ENCODE data around the gene ACTN4. TPM values are rescaled to one million over a fixed set of nuclear protein-coding genes. Genes with fewer than 3 reads are reported as not detected.

The ACTN4 gene
- total RNA-seq, 4 donors from 2014 or later, result 342 to 463 (median 382) TPM

GRCh38 chr19:38699647-38700349, 52.3 kb downstream of the ACTN4 start:
- no peaks in the 10 kb centered on the region for H3K27me3 ChIP-seq
- no peak overlapping the region for H3K4me3 ChIP-seq
- DNase-seq (ENCODE audit: low spot score in 2 of 2), result no peak
- H3K27ac ChIP-seq, result peak overlapping the region in 3 of 4 donors; percentile 71 to 92 (median 86)
- TF ChIP-seq CTCF (IDR thresholded peaks at IDR 0.05) (no peak), POLR2A (IDR thresholded peaks at IDR 0.05) (no peak)
- 76 to 77% methylated on average over 18 of the region's 18 CpGs for WGBS, 2 donors
- peaks cover 0 to 90% (median 71%) of the 10 kb centered on the region in 4 donors for H3K4me1 ChIP-seq
- H3K9me3 ChIP-seq, result no peaks in the 10 kb centered on the region
- H3K36me3 ChIP-seq, result peaks cover 0 to 46% (median 7%) of the 10 kb centered on the region in 3 donors

DNA sequence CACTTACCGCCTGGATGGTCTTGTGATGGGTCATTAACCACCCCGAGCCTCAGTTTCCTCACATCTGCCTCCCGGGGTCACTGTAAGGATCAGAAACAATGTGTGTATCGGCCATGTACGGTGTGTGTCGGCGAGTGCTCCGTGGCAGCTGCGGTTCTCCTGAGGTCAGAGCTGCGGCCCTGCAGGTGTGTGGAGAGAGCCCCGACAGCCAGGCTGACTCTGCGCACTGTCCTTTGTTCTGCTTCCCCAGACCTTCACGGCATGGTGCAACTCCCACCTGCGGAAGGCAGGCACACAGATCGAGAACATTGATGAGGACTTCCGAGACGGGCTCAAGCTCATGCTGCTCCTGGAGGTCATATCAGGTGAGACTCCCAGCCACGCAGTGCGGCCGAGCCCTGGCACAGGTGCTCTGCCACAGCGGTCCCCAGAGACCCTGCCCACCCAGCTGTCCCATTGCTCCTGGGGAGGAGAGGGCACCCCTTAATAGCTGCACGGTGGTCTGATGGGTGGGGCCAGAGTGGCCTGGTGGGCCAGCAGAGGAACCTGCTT, 53.0 kb downstream of the ACTN4 start:
- Histone ChIP-seq H3K4me3 (no peak overlapping the region), H3K27me3 (no peaks in the 10 kb centered on the region), H3K9me3 (no peaks in the 10 kb centered on the region), H3K27ac (peak overlapping the region in 3 of 4 donors; percentile 71 to 92 (median 86)), H3K4me1 (peaks cover 0 to 89% (median 65%) of the 10 kb centered on the region in 4 donors), H3K36me3 (peaks cover 0 to 53% (median 13%) of the 10 kb centered on the region in 3 donors)
- 82 to 88% methylated on average over 19 to 20 of the region's 22 CpGs for WGBS, 2 donors
- no peak for DNase-seq (ENCODE audit: low spot score in 2 of 2)
- TF ChIP-seq POLR2A (IDR thresholded peaks at IDR 0.05) (no peak), CTCF (IDR thresholded peaks at IDR 0.05) (no peak), EP300 (IDR thresholded peaks at IDR 0.05) (no peak)

DNA sequence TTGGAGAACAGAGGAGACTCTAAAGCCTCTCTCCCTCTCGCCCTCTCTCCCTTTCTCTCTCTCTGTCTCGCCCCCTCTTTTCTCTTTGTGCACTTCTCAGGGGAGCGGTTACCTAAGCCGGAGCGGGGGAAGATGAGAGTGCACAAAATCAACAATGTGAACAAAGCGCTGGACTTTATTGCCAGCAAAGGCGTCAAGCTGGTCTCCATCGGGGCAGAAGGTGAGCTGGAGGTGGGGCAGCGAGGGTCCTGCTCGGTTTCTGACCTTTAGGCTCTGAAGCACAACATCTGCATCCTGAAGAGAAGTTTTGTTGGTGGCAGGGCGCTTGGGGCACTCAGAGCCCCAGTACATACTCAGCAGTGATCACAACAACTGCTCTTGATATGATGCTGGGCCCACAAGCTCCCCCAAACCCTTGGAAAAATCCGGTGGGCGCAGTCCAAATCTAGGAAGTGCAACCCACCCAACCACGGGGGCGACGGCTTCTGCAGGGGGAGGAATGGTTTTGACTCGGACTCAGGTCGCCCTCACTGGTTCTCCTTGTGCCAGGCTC, 53.5 kb downstream of the ACTN4 start:
- TF ChIP-seq POLR2A (IDR thresholded peaks at IDR 0.05) (no peak), CTCF (IDR thresholded peaks at IDR 0.05) (no peak), EP300 (IDR thresholded peaks at IDR 0.05) (no peak)
- no peak for DNase-seq (ENCODE audit: low spot score in 2 of 2)
- peaks cover 0 to 58% (median 19%) of the 10 kb centered on the region in 3 donors for H3K36me3 ChIP-seq
- H3K9me3 ChIP-seq, result no peaks in the 10 kb centered on the region
- H3K4me1 ChIP-seq, result peaks cover 0 to 89% (median 62%) of the 10 kb centered on the region in 4 donors
- 82 to 84% methylated on average over 18 of the region's 18 CpGs for WGBS, 2 donors
- peak overlapping the region in 3 of 4 donors; percentile 71 to 92 (median 86) for H3K27ac ChIP-seq
- H3K4me3 ChIP-seq, result no peak overlapping the region
- H3K27me3 ChIP-seq, result no peaks in the 10 kb centered on the region

- Histone ChIP-seq H3K36me3 (peaks cover 0 to 64% (median 25%) of the 10 kb centered on the region in 3 donors), H3K27me3 (no peaks in the 10 kb centered on the region), H3K9me3 (no peaks in the 10 kb centered on the region), H3K4me3 (no peak overlapping the region), H3K4me1 (peaks cover 0 to 89% (median 65%) of the 10 kb centered on the region in 4 donors), H3K27ac (peak overlapping the region in 3 of 4 donors; percentile 71 to 92 (median 86))
- WGBS, 2 donors, result 58 to 67% methylated on average over 11 of the region's 11 CpGs
- TF ChIP-seq EP300 (IDR thresholded peaks at IDR 0.05) (no peak), CTCF (IDR thresholded peaks at IDR 0.05) (no peak), POLR2A (IDR thresholded peaks at IDR 0.05) (no peak)
- no peak for DNase-seq (ENCODE audit: low spot score in 2 of 2)
These were observed 54.1 kb downstream of the ACTN4 start for GRCh38 chr19:38701455-38702063.
